NK-92 treated with Interleukin-12 subunit alpha and Interleukin-12 subunit beta, amount 100 ng/mL, for 24 hours (cell line): ENCODE results near the gene CELA3B.
"Not testable (repeated sequence)": the region's sequence is repeated elsewhere in the genome, so short reads cannot be mapped to it uniquely, and the experiment has no call there.

Experiments
- DNase-seq: peaks from one replicate; lab custom pipeline; 2025; lab: John Stamatoyannopoulos, UW

The CELA3B gene

GRCh38 chr1:21980515-21981220, 3.8 kb downstream of the CELA3B start:
- not testable (repeated sequence) for DNase-seq

GRCh38 chr1:21981253-21981652, 4.4 kb downstream of the CELA3B start:
- not testable (repeated sequence) for DNase-seq

- not testable (repeated sequence) for DNase-seq
These were observed 5.3 kb downstream of the CELA3B start for GRCh38 chr1:21982122-21982521.

- not testable (repeated sequence) for DNase-seq
These were observed 6.7 kb downstream of the CELA3B start for GRCh38 chr1:21983539-21983938.

GRCh38 chr1:21985893-21986292, 9.1 kb downstream of the CELA3B start:
- not testable (repeated sequence) for DNase-seq

- not testable (repeated sequence) for DNase-seq
These were observed 9.6 kb downstream of the CELA3B start for GRCh38 chr1:21986386-21986785.

DNA sequence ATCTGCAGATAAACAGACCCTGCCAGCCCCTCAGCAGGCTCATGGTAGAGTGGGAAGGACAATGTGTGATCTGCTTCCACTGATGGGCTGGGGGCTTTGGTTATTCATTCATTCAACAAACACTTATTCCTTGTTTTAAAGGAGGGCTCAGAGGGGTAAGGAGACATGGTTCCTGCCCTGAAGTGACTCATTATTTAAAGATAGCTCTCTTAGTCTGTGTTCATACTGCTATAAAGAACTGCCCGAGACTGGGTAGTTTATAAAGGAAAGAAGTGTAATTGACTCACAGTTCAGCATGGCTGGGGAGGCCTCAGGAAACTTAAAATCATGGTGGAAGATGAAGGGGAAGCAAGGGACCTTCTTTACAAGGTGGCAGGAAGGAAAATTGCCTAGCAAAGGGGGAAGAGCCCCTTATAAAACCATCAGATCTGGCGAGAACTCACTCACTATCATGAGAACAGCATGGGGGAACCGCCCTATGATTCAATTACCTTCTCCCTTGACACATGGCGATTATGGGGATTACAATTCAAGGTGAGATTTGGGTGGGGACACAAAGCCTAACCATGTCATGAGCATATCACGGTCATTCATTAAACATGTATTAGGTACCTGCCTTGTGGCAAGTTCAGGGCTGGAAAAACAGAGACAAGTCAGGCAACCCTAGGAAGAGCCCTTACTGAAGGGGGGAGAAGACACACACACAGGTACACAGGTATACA, 13.0 kb downstream of the CELA3B start:
- not testable (repeated sequence) for DNase-seq

DNA sequence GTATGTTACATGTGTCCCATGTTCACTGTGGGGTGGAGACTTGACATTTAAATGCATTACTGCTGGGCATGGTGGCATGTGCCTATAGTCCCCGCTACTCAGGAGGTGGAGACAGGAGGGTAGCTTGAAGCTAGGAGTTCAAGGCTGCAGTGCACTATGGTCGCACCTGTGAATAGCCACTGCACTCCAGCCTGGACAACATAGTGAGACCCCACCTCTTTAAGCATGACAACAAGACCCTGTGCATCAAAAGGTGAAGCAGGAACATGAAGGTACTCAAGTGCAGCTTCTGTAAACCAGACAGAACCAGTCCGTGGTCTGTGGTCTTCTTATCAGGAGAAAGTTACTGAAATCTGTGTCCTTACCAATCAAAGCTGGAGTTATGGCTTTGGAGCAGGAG, 15.4 kb downstream of the CELA3B start:
- DNase-seq, result not testable (repeated sequence)

GRCh38 chr1:21994716-21995115, 17.9 kb downstream of the CELA3B start:
- DNase-seq, result not testable (repeated sequence)

DNA sequence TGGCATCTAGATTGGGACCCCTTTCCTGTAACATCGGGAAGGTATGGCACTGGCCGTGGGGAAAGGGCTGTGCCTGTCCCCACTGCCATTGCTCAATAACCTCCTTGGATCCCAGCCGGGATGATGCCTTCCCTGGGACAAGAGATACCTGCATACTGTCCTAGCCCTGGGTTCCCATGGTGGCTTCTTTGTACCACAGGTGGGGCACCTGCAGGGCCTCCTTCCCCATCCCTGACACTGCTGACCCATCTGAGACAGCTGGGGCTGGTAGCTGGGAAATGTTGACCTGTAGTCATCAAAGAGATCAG, 19.8 kb downstream of the CELA3B start:
- not testable (repeated sequence) for DNase-seq

- DNase-seq, result not testable (repeated sequence)
These were observed 21.2 kb downstream of the CELA3B start for GRCh38 chr1:21997891-21998623.

DNA sequence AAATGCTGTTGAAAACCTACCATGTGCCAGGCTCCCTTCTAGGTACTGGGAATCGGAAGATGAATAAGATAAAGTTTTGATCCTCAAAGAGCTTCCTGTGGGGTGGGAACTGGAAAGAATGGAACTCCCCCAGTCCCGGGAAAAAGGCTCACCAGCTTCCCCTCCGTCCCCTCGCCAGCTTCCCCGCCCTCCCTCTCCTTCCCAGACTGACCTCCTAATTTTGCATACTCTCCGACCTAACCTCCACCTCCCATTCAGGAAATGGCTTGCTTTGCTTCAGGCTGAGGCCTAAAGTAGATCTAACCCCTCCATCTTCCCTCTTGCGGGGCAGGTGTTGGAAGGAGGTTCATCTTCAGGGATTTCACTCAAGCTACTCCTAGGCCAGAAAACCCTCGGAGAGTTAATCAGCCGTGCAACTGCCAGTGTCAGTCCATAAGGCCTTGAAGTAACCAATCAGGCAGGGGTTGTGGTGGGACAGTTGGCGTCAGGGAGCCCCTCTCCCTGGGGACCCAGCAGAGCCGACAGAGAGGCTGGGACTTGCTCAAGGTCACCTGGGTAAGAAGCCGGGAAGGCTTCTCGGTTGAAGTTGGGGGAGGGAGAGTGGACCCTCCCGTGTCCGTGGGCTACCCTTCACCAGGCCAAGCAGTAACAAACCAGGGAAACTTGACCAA, 21.9 kb downstream of the CELA3B start:
- DNase-seq, result not testable (repeated sequence)

GRCh38 chr1:21999645-22000044, 22.8 kb downstream of the CELA3B start:
- not testable (repeated sequence) for DNase-seq

- no peak for DNase-seq
These were observed 24.6 kb downstream of the CELA3B start, which contains the start of gene CELA3A for GRCh38 chr1:22001409-22001808. CELA3A (plus strand) TSS chr1:22001657; CDS start chr1:22001675, 18 bp downstream.

- DNase-seq, result not testable (repeated sequence)
These were observed 25.6 kb downstream of the CELA3B start for GRCh38 chr1:22002461-22002860.

DNA sequence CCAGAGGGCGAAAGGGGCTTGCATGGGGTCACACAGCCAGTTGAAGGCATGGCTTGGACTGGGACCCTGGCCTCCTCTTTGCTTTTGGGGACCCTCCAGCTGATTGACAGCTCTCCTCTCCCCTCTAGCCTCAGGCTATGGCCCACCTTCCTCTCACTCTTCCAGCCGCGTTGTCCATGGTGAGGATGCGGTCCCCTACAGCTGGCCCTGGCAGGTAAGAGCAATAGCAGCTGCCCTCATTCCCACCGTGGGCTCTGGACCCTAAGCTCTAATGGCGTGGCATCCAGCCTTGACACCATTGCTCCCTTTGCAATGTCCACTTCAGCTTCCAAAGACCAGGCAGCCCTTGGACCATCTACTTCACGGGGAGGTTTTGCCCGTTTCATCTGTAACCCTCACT, 26.1 kb downstream of the CELA3B start:
- not testable (repeated sequence) for DNase-seq

- not testable (repeated sequence) for DNase-seq
These were observed 27.1 kb downstream of the CELA3B start for GRCh38 chr1:22003959-22004358.

DNA sequence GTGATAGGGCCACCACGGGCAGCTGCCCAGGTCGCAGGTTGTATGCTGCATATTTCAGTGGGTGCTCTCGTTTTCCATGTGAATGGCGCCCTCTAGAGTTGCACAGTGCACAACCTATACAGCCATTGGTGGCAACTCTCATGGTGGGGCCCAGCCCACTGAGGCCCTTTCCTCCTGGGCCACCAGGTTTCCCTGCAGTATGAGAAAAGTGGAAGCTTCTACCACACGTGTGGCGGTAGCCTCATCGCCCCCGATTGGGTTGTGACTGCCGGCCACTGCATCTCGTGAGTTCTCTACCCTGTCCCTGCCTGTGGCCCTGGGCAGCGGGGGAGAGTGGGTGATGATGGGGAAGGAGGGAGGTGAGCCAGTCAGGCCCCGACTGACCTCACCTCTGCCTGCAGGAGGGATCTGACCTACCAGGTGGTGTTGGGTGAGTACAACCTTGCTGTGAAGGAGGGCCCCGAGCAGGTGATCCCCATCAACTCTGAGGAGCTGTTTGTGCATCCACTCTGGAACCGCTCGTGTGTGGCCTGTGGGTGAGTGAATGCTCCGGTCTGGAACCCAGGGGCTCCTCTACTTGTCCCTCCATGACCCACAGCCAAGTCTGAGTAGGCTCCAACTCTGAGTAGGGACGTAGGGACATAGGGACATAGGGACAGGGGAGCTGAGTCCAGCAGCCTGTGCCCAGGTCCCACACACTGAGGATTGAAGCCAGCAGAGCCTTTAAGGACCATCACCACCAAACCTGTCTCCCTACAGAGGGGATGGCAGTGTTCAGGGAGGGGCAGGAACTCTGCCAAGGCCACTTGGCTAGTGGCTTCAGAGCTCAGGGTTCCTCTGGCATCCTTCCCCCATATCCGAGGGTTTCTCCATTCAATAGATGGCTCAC, 28.7 kb downstream of the CELA3B start:
- DNase-seq, result not testable (repeated sequence)

GRCh38 chr1:22006736-22007135, 29.9 kb downstream of the CELA3B start:
- not testable (repeated sequence) for DNase-seq

- DNase-seq, result not testable (repeated sequence)
These were observed 30.4 kb downstream of the CELA3B start for GRCh38 chr1:22007262-22007661.

GRCh38 chr1:22009566-22009965, 32.7 kb downstream of the CELA3B start:
- DNase-seq, result not testable (repeated sequence)
